GM12892 (cell line): ENCODE measurements around the gene TRPM4.

Source experiments
- POLR2A ChIP-seq: IDR thresholded peaks from 2 replicates; pipeline ENCODE4 v1.6.1; 2011; ENCODE audit warnings: low read depth, low read length, control low read depth
- TAF1 ChIP-seq: IDR thresholded peaks from 2 replicates; pipeline ENCODE4 v1.6.1; 2011; ENCODE audit warnings: low read depth, mild to moderate bottlenecking, control low read depth, low read length, borderline replicate concordance

GRCh38 chr19:49141352-49141751 is 16.2 kb upstream of the TRPM4 start:
- TF ChIP-seq POLR2A (no peak), TAF1 (no peak)
